ENCODE data around the gene DPP6.

Gene DPP6

GRCh38 chr7:154794147-154794780 lies 742.1 kb downstream of the DPP6 start:
- no peak overlapping the region for H3K4me3 ChIP-seq (ENCODE audit: low read depth, low read length)
- DNase-seq (ENCODE audit: low read depth): no peak
- TF ChIP-seq CTCF (IDR thresholded peaks at IDR 0.05; ENCODE audit: low read depth, low read length, missing control alignments): peak; percentile 37

- TF ChIP-seq CTCF (IDR thresholded peaks at IDR 0.05; ENCODE audit: low read depth, low read length, missing control alignments): peak; percentile 4
These were observed 742.8 kb downstream of the DPP6 start for GRCh38 chr7:154795014-154795413.

GRCh38 chr7:154795437-154795836 lies 743.2 kb downstream of the DPP6 start:
- no peak for DNase-seq (ENCODE audit: low read depth)
- no peak overlapping the region for H3K4me3 ChIP-seq (ENCODE audit: low read depth, low read length)
- TF ChIP-seq CTCF (IDR thresholded peaks at IDR 0.05; ENCODE audit: low read depth, low read length, missing control alignments): no peak

More at GRCh38 chr7:154795014-154795413, 742.8 kb downstream of the DPP6 start:
- DNase-seq (ENCODE audit: low read depth): no peak
- no peak overlapping the region for H3K4me3 ChIP-seq (ENCODE audit: low read depth, low read length)

GRCh38 chr7:154804449-154804848 lies 752.3 kb downstream of the DPP6 start:
- TF ChIP-seq CTCF (IDR thresholded peaks at IDR 0.05; ENCODE audit: low read depth, low read length, missing control alignments): no peak
- no peak for DNase-seq (ENCODE audit: low read depth)
- no peak overlapping the region for H3K4me3 ChIP-seq (ENCODE audit: low read depth, low read length)

- DNase-seq (ENCODE audit: low read depth): no peak
- H3K4me3 ChIP-seq (ENCODE audit: low read depth, low read length): no peak overlapping the region
- no peak for TF ChIP-seq CTCF (IDR thresholded peaks at IDR 0.05; ENCODE audit: low read depth, low read length, missing control alignments)
These were observed 759.8 kb downstream of the DPP6 start for GRCh38 chr7:154812027-154812426.

GRCh38 chr7:154817224-154817896 lies 765.2 kb downstream of the DPP6 start:
- no peak for TF ChIP-seq CTCF (IDR thresholded peaks at IDR 0.05; ENCODE audit: low read depth, low read length, missing control alignments)
- no peak overlapping the region for H3K4me3 ChIP-seq (ENCODE audit: low read depth, low read length)
- no peak for DNase-seq (ENCODE audit: low read depth)

- no peak for TF ChIP-seq CTCF (IDR thresholded peaks at IDR 0.05; ENCODE audit: low read depth, low read length, missing control alignments)
- H3K4me3 ChIP-seq (ENCODE audit: low read depth, low read length): no peak overlapping the region
- DNase-seq (ENCODE audit: low read depth): no peak
These were observed 774.8 kb downstream of the DPP6 start for GRCh38 chr7:154827007-154827406.
